H1 (cell line): ENCODE results near the gene CHST11. TPM values are rescaled to one million over a fixed set of nuclear protein-coding genes. Genes with fewer than 3 reads are reported as not detected.

Source experiments
- CTCF ChIA-PET: fragments of 300-600 bp; sonication (Branson Sonifier 250); formaldehyde crosslinking; loops from one replicate; lab custom pipeline; 2021; ENCODE audit not compliant: partially characterized antibody; lab: Charles Lee
- POLR2A ChIA-PET: fragments of 300-600 bp; sonication (Branson Sonifier 250); formaldehyde crosslinking; loops from one replicate; lab custom pipeline; 2021; ENCODE audit warnings: inconsistent platforms; ENCODE audit not compliant: partially characterized antibody; lab: Charles Lee
- DNase-seq, 2 experiments: peaks; one replicate each; pipeline versions ENCODE4 v3.0.0 to v3.0.0-alpha.2; 2010 to 2022; ENCODE audit warnings: low spot score in 2 of 2, low read depth in 1 of 2, mixed read lengths in 1 of 2
- FAIRE-seq: peaks from 2 replicates; lab custom pipeline; 2011; peaks lifted over from hg19 to GRCh38; lab: Jason Lieb, UNC
- H2AFZ ChIP-seq: 2 replicates; pipeline ENCODE4 v1.8.1; 2012; ENCODE audit warnings: low read length, inconsistent platforms
- H2AK5ac ChIP-seq: 2 replicates; pipeline ENCODE4 v1.6.1; 2013; ENCODE audit warnings: low read depth, low read length
- H2BK120ac ChIP-seq: replicated peaks from 2 replicates; pipeline ENCODE3; 2013; ENCODE audit warnings: low read depth, low read length, inconsistent platforms
- H2BK12ac ChIP-seq: 2 replicates; pipeline ENCODE4 v1.6.1; 2013; ENCODE audit warnings: low read depth, low read length
- H2BK15ac ChIP-seq: 2 replicates; pipeline ENCODE4 v1.6.1; 2013; ENCODE audit warnings: low read length
- H2BK20ac ChIP-seq: 2 replicates; pipeline ENCODE4 v1.6.1; 2013; ENCODE audit warnings: low read length
- H2BK5ac ChIP-seq: 2 replicates; pipeline ENCODE4 v1.6.1; 2013; ENCODE audit warnings: low read depth, low read length
- H3K14ac ChIP-seq: 2 replicates; pipeline ENCODE4 v1.6.1; 2013; ENCODE audit warnings: inconsistent platforms; ENCODE audit not compliant: insufficient read length
- H3K18ac ChIP-seq: 2 replicates; pipeline ENCODE4 v1.6.1; 2013; ENCODE audit warnings: low read length; ENCODE audit errors: extremely low read depth
- H3K23ac ChIP-seq: 2 replicates; pipeline ENCODE4 v1.6.1; 2013; ENCODE audit warnings: inconsistent platforms; ENCODE audit not compliant: insufficient read length
- H3K23me2 ChIP-seq: 2 replicates; pipeline ENCODE4 v1.6.1; 2013; ENCODE audit warnings: low read depth, low read length
- H3K27ac ChIP-seq: 2 replicates; pipeline ENCODE4 v1.6.1; 2011; ENCODE audit warnings: low read depth, low read length, inconsistent platforms
- H3K27me3 ChIP-seq, 4 experiments: replicated peaks in 1 of 4; 1 replicate in 1 of 4; 2 replicates in 3 of 4; pipeline versions ENCODE4 v1.6.1 to v1.8.1; 2011 to 2013; ENCODE audit warnings: low read length in 3 of 4, mild to moderate bottlenecking in 3 of 4, inconsistent platforms in 2 of 4, mixed read lengths in 2 of 4, moderate library complexity in 1 of 4; ENCODE audit not compliant: control insufficient read depth in 3 of 4, insufficient read depth in 3 of 4; ENCODE audit errors: extremely low read depth in 1 of 4
- H3K36me3 ChIP-seq, 4 experiments: 2 replicates each; pipeline versions ENCODE4 v1.6.1 to v1.8.1; 2011 to 2013; ENCODE audit warnings: mild to moderate bottlenecking in 4 of 4, low read length in 3 of 4, moderate library complexity in 2 of 4, control low read depth in 1 of 4, inconsistent platforms in 1 of 4; ENCODE audit not compliant: insufficient read depth in 4 of 4, control insufficient read depth in 2 of 4
- H3K4ac ChIP-seq: replicated peaks from 2 replicates; pipeline ENCODE3; 2013; ENCODE audit warnings: low read length, low read depth, mixed read lengths, inconsistent platforms; ENCODE audit not compliant: insufficient read length
- H3K4me1 ChIP-seq, 4 experiments: replicated peaks in 1 of 4; 1 replicate in 1 of 4; 2 replicates in 3 of 4; pipeline versions ENCODE4 v1.6.1 to v1.8.1; 2011 to 2013; ENCODE audit warnings: low read length in 3 of 4, inconsistent platforms in 2 of 4, mixed read lengths in 1 of 4; ENCODE audit not compliant: insufficient read depth in 4 of 4, control insufficient read depth in 3 of 4
- H3K4me2 ChIP-seq, 2 experiments: 2 replicates each; pipeline versions ENCODE4 v1.6.1 to v1.8.1; 2011 to 2013; ENCODE audit warnings: low read depth in 2 of 2, low read length in 2 of 2, control low read depth in 1 of 2, inconsistent platforms in 1 of 2, mild to moderate bottlenecking in 1 of 2; ENCODE audit not compliant: insufficient read depth in 1 of 2
- H3K4me3 ChIP-seq, 4 experiments: fragments of 200-600, 300-600 bp in 1 of 4; sonication (generic), shearing (Covaris generic), sonication (Bioruptor Twin) in 1 of 4; 2 replicates each; pipeline versions ENCODE4 v1.5.1 to v1.8.1; 2011 to 2016; ENCODE audit warnings: low read length in 4 of 4, low read depth in 3 of 4, control low read depth in 2 of 4, inconsistent platforms in 2 of 4, mild to moderate bottlenecking in 2 of 4, mixed read lengths in 1 of 4, moderate library complexity in 1 of 4; ENCODE audit not compliant: insufficient read depth in 2 of 4; ENCODE audit errors: extremely low read depth in 1 of 4
- H3K56ac ChIP-seq: replicated peaks from 2 replicates; pipeline ENCODE3; 2013; ENCODE audit warnings: low read depth, mild to moderate bottlenecking, mixed read lengths, low read length, inconsistent platforms; ENCODE audit not compliant: insufficient read length
- H3K79me1 ChIP-seq: 2 replicates; pipeline ENCODE4 v1.6.1; 2013; ENCODE audit warnings: low read depth, low read length, control low read depth
- H3K79me2 ChIP-seq, 2 experiments: 2 replicates each; pipeline versions ENCODE4 v1.6.1 to v1.8.1; 2012 to 2013; ENCODE audit warnings: low read length in 2 of 2, mild to moderate bottlenecking in 2 of 2, inconsistent platforms in 1 of 2; ENCODE audit not compliant: insufficient read depth in 2 of 2, control insufficient read depth in 1 of 2
- H3K9ac ChIP-seq, 4 experiments: replicated peaks in 1 of 4; 1 replicate in 1 of 4; 2 replicates in 3 of 4; pipeline versions ENCODE4 v1.6.1 to v1.8.1; 2011 to 2013; ENCODE audit warnings: low read depth in 3 of 4, low read length in 3 of 4, control low read depth in 2 of 4, mild to moderate bottlenecking in 2 of 4, moderate library complexity in 2 of 4, inconsistent platforms in 1 of 4; ENCODE audit errors: extremely low read depth in 1 of 4
- H3K9me3 ChIP-seq, 2 experiments: 2 replicates each; pipeline versions ENCODE4 v1.6.1 to v1.8.1; 2012 to 2013; ENCODE audit warnings: mild to moderate bottlenecking in 2 of 2, moderate library complexity in 2 of 2, control low read depth in 1 of 2, inconsistent platforms in 1 of 2, low read depth in 1 of 2, low read length in 1 of 2, mixed read lengths in 1 of 2; ENCODE audit not compliant: insufficient read depth in 2 of 2
- H4K20me1 ChIP-seq, 2 experiments: replicated peaks in 1 of 2; 2 replicates each; pipeline versions ENCODE3 to v1.8.1; 2011 to 2013; ENCODE audit warnings: inconsistent platforms in 2 of 2, low read length in 2 of 2, mild to moderate bottlenecking in 1 of 2; ENCODE audit not compliant: insufficient read depth in 2 of 2, control insufficient read depth in 1 of 2
- H4K5ac ChIP-seq: 2 replicates; pipeline ENCODE4 v1.6.1; 2013; ENCODE audit warnings: low read length, low read depth, mixed read lengths, inconsistent platforms; ENCODE audit not compliant: insufficient read length
- H4K8ac ChIP-seq: 2 replicates; pipeline ENCODE4 v1.8.0; 2013; ENCODE audit warnings: mild to moderate bottlenecking, moderate library complexity, low read length, inconsistent platforms; ENCODE audit not compliant: insufficient read depth; ENCODE audit errors: extremely low read depth
- H4K91ac ChIP-seq: replicated peaks from 2 replicates; pipeline ENCODE3; 2013; ENCODE audit warnings: low read length, mixed read lengths, inconsistent platforms; ENCODE audit not compliant: insufficient read length
- CBX8 ChIP-seq: fragments of 300-800, 300-1000 bp; sonication (generic); IDR thresholded peaks from 2 replicates; pipeline ENCODE4 v1.7.1; 2016; ENCODE audit warnings: low read depth, low read length, borderline replicate concordance
- CEBPB ChIP-seq: IDR thresholded peaks from 2 replicates; pipeline ENCODE4 v1.6.1; 2012; ENCODE audit warnings: low read depth, low read length
- GABPA ChIP-seq: IDR thresholded peaks from 2 replicates; pipeline ENCODE4 v1.6.1; 2011; ENCODE audit warnings: mild to moderate bottlenecking, low read length, moderate library complexity, borderline replicate concordance; ENCODE audit not compliant: insufficient read depth
- HDAC2 ChIP-seq, 2 experiments: fragments of 300-600 bp in 1 of 2; sonication (generic) in 1 of 2; IDR thresholded peaks; 2 replicates each; pipeline ENCODE4 v1.6.1; 2011 to 2012; ENCODE audit warnings: low read depth in 2 of 2, low read length in 2 of 2, mild to moderate bottlenecking in 2 of 2, moderate library complexity in 2 of 2, borderline replicate concordance in 1 of 2, inconsistent platforms in 1 of 2
- NANOG ChIP-seq: IDR thresholded peaks from 2 replicates; pipeline ENCODE4 v1.6.1; 2011; ENCODE audit warnings: low read length, low read depth, mild to moderate bottlenecking, inconsistent platforms; ENCODE audit not compliant: insufficient read depth, poor library complexity, severe bottlenecking
- POLR2A ChIP-seq, 2 experiments: IDR thresholded peaks; 1 replicate in 1 of 2; 2 replicates in 1 of 2; pipeline ENCODE4 v1.6.1; 2011; ENCODE audit warnings: low read depth in 2 of 2, low read length in 2 of 2, mild to moderate bottlenecking in 2 of 2; ENCODE audit errors: control extremely low read depth in 1 of 2
- RNF2 ChIP-seq: fragments of 200-900, 300-1000 bp; sonication (generic); IDR thresholded peaks from 2 replicates; pipeline ENCODE4 v1.7.1; 2016; ENCODE audit warnings: borderline replicate concordance, low read depth, mild to moderate bottlenecking, antibody characterized with exemption, low read length; ENCODE audit not compliant: poor library complexity, severe bottlenecking; ENCODE audit errors: missing control alignments
- SAP30 ChIP-seq: fragments of 300-600 bp; sonication (generic); IDR thresholded peaks from 2 replicates; pipeline ENCODE4 v1.7.1; 2012; ENCODE audit warnings: low read length, moderate library complexity, mild to moderate bottlenecking, inconsistent platforms; ENCODE audit not compliant: insufficient read depth, insufficient replicate concordance
- SIN3A ChIP-seq, 2 experiments: IDR thresholded peaks in 1 of 2; conservative IDR thresholded peaks in 1 of 2; 2 replicates each; pipeline ENCODE4 v1.6.1; 2011 to 2012; ENCODE audit warnings: low read length in 2 of 2, improper control_type of control experiment in 1 of 2, low read depth in 1 of 2, mild to moderate bottlenecking in 1 of 2
- SP1 ChIP-seq: IDR thresholded peaks from 2 replicates; pipeline ENCODE4 v1.6.1; 2011; ENCODE audit warnings: low read depth, low read length
- SUZ12 ChIP-seq: fragments of 200-600 bp; sonication (generic); IDR thresholded peaks from 2 replicates; pipeline ENCODE4 v1.6.1; 2012; ENCODE audit warnings: mild to moderate bottlenecking, inconsistent platforms, low read length, moderate library complexity, mixed read lengths
- TAF7 ChIP-seq: optimal IDR thresholded peaks from 2 replicates; pipeline ENCODE3; 2011; ENCODE audit warnings: low read depth, mild to moderate bottlenecking, inconsistent platforms, low read length, moderate library complexity, borderline replicate concordance
- TEAD4 ChIP-seq: IDR thresholded peaks from 2 replicates; pipeline ENCODE4 v1.6.1; 2012; ENCODE audit warnings: low read depth, low read length, inconsistent platforms, mixed read lengths
- WGBS, 2 experiments: shearing (Covaris generic) in 1 of 2; methylation state at CpG; one replicate each; pipeline versions ENCODE4 v1.1.6 to v1.1.7; 2013 to 2015; ENCODE audit warnings: low lambda C conversion rate in 2 of 2, mixed read lengths in 2 of 2, inconsistent platforms in 1 of 2, low coverage in 1 of 2, missing lambda C conversion rate in 1 of 2; ENCODE audit not compliant: insufficient replicate concordance in 2 of 2, insufficient coverage in 1 of 2, insufficient read length in 1 of 2; ENCODE audit errors: extremely low coverage in 1 of 2, missing lambda C conversion rate in 1 of 2; 5-methylcytosine and 5-hydroxymethylcytosine counted together
- polyA plus RNA-seq, 7 experiments: library from polyadenylated mRNA; depleted of rRNA in 3 of 7; stranded (reverse) in 5 of 7; unstranded in 2 of 7; fragments of >200 nt in 5 of 7; fragments of 200-250 nt in 2 of 7; gene quantifications; 1 replicate in 5 of 7; 2 replicates in 1 of 7; 4 replicates in 1 of 7; pipeline versions ENCODE4 v1.2.1 to v1.2.3, GENCODE V29; 2011 to 2013; ENCODE audit warnings: missing spikeins in 2 of 7, mixed read lengths in 2 of 7
- total RNA-seq: library from RNA; stranded (reverse); fragmentation: NEBNext Ultra II Directional; extraction: Animal tissue kit (Norgen Biotek cat#: 25700); gene quantifications from 2 replicates; pipeline ENCODE4 v1.2.1, GENCODE V29; 2021

The CHST11 gene
- total and polyA plus RNA-seq, 2 of the 8 experiments (the other 6 are each of a cell fraction or from before 2014, with no cell fraction given), result 14.4 to 20.8 TPM

DNA sequence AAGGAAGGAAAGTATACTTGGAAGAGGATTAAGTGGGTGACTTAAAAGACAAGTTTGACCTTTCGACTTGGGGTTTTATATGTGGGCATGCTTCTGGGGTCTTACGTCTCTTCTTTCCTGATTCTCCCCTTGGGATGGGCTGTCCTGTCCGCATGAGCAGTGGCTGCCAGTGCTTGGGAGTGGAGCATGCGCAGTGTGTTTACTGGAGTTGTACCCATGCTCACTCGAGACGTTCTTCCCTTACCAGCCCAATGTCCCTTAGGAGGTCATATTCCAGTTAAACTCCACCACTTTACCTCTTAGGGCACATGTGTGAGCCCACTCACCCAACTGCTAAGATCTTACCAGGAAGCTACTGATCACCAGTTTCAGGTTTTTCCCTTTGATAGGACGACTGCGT is 20.0 kb upstream of the CHST11 start:
- no peak overlapping the region for H3K4me3 ChIP-seq
- no peak overlapping the region for H3K9ac ChIP-seq
- no peak overlapping the region for H4K91ac ChIP-seq
- no peak overlapping the region for H3K4me2 ChIP-seq
- H3K56ac ChIP-seq, result no peak overlapping the region
- WGBS, 2 experiments, result 92% methylated on average over 8 of the region's 8 CpGs; no CpG with 5 or more reads in 1 of the 2 experiments
- 0 out of 7 replicates have a peak, but pooled peaks cover 0 to 2% (median under 1%) of the 10 kb centered on the region in 4 experiments for H3K27me3 ChIP-seq
- H4K5ac ChIP-seq, result no peak overlapping the region
- no peak overlapping the region for H2BK20ac ChIP-seq
- H3K18ac ChIP-seq, result no peak overlapping the region
- FAIRE-seq (no peak), DNase-seq (no peak)
- H4K20me1 ChIP-seq, result no peaks in the 10 kb centered on the region
- no peak overlapping the region for H2BK15ac ChIP-seq
- no peaks in the 10 kb centered on the region for H3K79me1 ChIP-seq
- no peaks in the 10 kb centered on the region for H3K9me3 ChIP-seq
- no peaks in the 10 kb centered on the region for H3K23me2 ChIP-seq
- POLR2A ChIA-PET, result no interaction called here
- no peak overlapping the region for H3K14ac ChIP-seq
- H2BK5ac ChIP-seq, result no peak overlapping the region
- no peak overlapping the region for H3K27ac ChIP-seq
- CTCF ChIA-PET, result interaction anchor here (0.6 to 1.7 kb wide), 8 partner anchors 12 to 641 kb away, joined by 3 to 8 read pairs (median 3); partner anchors contain the start of gene HCFC2
- no peak overlapping the region for H4K8ac ChIP-seq
- H2AK5ac ChIP-seq, result no peak overlapping the region
- H3K4me1 ChIP-seq, result no peaks in the 10 kb centered on the region
- no peak overlapping the region for H2AFZ ChIP-seq
- no peaks in the 10 kb centered on the region for H3K36me3 ChIP-seq
- no peak overlapping the region for H2BK120ac ChIP-seq
- no peaks in the 10 kb centered on the region for H3K79me2 ChIP-seq
- H2BK12ac ChIP-seq, result 0 out of 2 replicates have a peak overlapping the region, but pooled peaks have one; percentile 7
- H3K23ac ChIP-seq, result no peak overlapping the region
- H3K4ac ChIP-seq, result no peak overlapping the region
- no peak for TF ChIP-seq GABPA
- TF ChIP-seq SP1, result no peak
- no peak for TF ChIP-seq POLR2A (IDR thresholded peaks at IDR 0.05; ENCODE audit: control extremely low read depth in 1 of 2, low read depth in 2 of 2, low read length in 2 of 2)
- no peak for TF ChIP-seq NANOG
- TF ChIP-seq SUZ12, result no peak
- no peak for TF ChIP-seq SAP30
- no peak for TF ChIP-seq CEBPB
- TF ChIP-seq TAF7, result no peak
- no peak for TF ChIP-seq SIN3A (conservative IDR thresholded peaks at IDR 0.05 in 1 of 2, IDR thresholded peaks at IDR 0.05 in 1 of 2; ENCODE audit: low read depth in 1 of 2, low read length in 2 of 2)
- no peak for TF ChIP-seq CBX8
- TF ChIP-seq RNF2, result no peak
- no peak for TF ChIP-seq HDAC2 (IDR thresholded peaks at IDR 0.05; ENCODE audit: borderline replicate concordance in 1 of 2, low read depth in 2 of 2, low read length in 2 of 2)
- no peak for TF ChIP-seq TEAD4
